ENCODE data around the gene SLC25A19. TPM values are rescaled to one million over a fixed set of nuclear protein-coding genes. Genes with fewer than 3 reads are reported as not detected.

SLC25A19 gene
- total and polyA plus RNA-seq, 2 donors (not counting 1 experiment from before 2014, with no cell fraction given) = 5.1 to 9.7 TPM

GRCh38 chr17:75321506-75321905, 32.3 kb upstream of the SLC25A19 start:
- Histone ChIP-seq H3K79me2 (ENCODE audit: control insufficient read depth, insufficient read depth, low read length) (no peaks in the 10 kb centered on the region), H4K20me1 (ENCODE audit: control insufficient read depth, extremely low read depth, insufficient read depth, low read length) (no peaks in the 10 kb centered on the region), H3K27me3 (ENCODE audit: control insufficient read depth, insufficient read depth, low read length) (no peaks in the 10 kb centered on the region), H3K36me3 (ENCODE audit: control insufficient read depth, insufficient read depth, low read length) (peaks cover 12% of the 10 kb centered on the region), H3K4me2 (ENCODE audit: extremely low read depth, insufficient read depth, low read length) (no peak overlapping the region), H2AFZ (ENCODE audit: low read length) (no peak overlapping the region), H3K9ac (ENCODE audit: insufficient read depth, low read length) (no peak overlapping the region), H3K9me3 (ENCODE audit: control insufficient read depth, insufficient read depth, low read depth, low read length) (no peaks in the 10 kb centered on the region), H3K27ac (ENCODE audit: insufficient read depth, low read length) (no peak overlapping the region), H3K4me1 (ENCODE audit: control insufficient read depth, extremely low read depth, insufficient read depth, low read length) (no peaks in the 10 kb centered on the region), H3K4me3 (replicated peaks in 1 of 4; ENCODE audit: control extremely low read depth in 1 of 4, insufficient read depth in 1 of 4, low read depth in 3 of 4, low read length in 4 of 4) (no peak overlapping the region)
- TF ChIP-seq EZH2 (IDR thresholded peaks at IDR 0.05; ENCODE audit: low read length, missing control alignments) (no peak), CTCF (conservative IDR thresholded peaks at IDR 0.05 in 1 of 2, IDR thresholded peaks at IDR 0.05 in 1 of 2; ENCODE audit: low read depth in 1 of 2, low read length in 2 of 2) (no peak)
- no peak for DNase-seq (ENCODE audit: low read depth in 2 of 2)

GRCh38 chr17:75319904-75320691, 30.9 kb upstream of the SLC25A19 start:
- Histone ChIP-seq H3K27me3 (ENCODE audit: control insufficient read depth, insufficient read depth, low read length) (no peaks in the 10 kb centered on the region), H3K9ac (ENCODE audit: insufficient read depth, low read length) (no peak overlapping the region), H3K79me2 (ENCODE audit: control insufficient read depth, insufficient read depth, low read length) (no peaks in the 10 kb centered on the region), H3K4me1 (ENCODE audit: control insufficient read depth, extremely low read depth, insufficient read depth, low read length) (peaks cover 8% of the 10 kb centered on the region), H4K20me1 (ENCODE audit: control insufficient read depth, extremely low read depth, insufficient read depth, low read length) (no peaks in the 10 kb centered on the region), H3K4me2 (ENCODE audit: extremely low read depth, insufficient read depth, low read length) (no peak overlapping the region), H2AFZ (ENCODE audit: low read length) (no peak overlapping the region), H3K4me3 (replicated peaks in 1 of 4; ENCODE audit: control extremely low read depth in 1 of 4, insufficient read depth in 1 of 4, low read depth in 3 of 4, low read length in 4 of 4) (no peak overlapping the region), H3K27ac (ENCODE audit: insufficient read depth, low read length) (no peak overlapping the region), H3K9me3 (ENCODE audit: control insufficient read depth, insufficient read depth, low read depth, low read length) (no peaks in the 10 kb centered on the region), H3K36me3 (ENCODE audit: control insufficient read depth, insufficient read depth, low read length) (peaks cover 12% of the 10 kb centered on the region)
- TF ChIP-seq CTCF (conservative IDR thresholded peaks at IDR 0.05 in 1 of 2, IDR thresholded peaks at IDR 0.05 in 1 of 2; ENCODE audit: low read depth in 1 of 2, low read length in 2 of 2) (no peak), EZH2 (IDR thresholded peaks at IDR 0.05; ENCODE audit: low read length, missing control alignments) (no peak)
- peak; percentile 15 to 97 for DNase-seq (ENCODE audit: low read depth in 2 of 2)

- Histone ChIP-seq H3K27ac (ENCODE audit: insufficient read depth, low read length) (no peak overlapping the region), H3K4me1 (ENCODE audit: control insufficient read depth, extremely low read depth, insufficient read depth, low read length) (peaks cover 8% of the 10 kb centered on the region), H3K27me3 (ENCODE audit: control insufficient read depth, insufficient read depth, low read length) (no peaks in the 10 kb centered on the region), H2AFZ (ENCODE audit: low read length) (no peak overlapping the region), H4K20me1 (ENCODE audit: control insufficient read depth, extremely low read depth, insufficient read depth, low read length) (no peaks in the 10 kb centered on the region), H3K36me3 (ENCODE audit: control insufficient read depth, insufficient read depth, low read length) (peaks cover 12% of the 10 kb centered on the region), H3K4me2 (ENCODE audit: extremely low read depth, insufficient read depth, low read length) (no peak overlapping the region), H3K9me3 (ENCODE audit: control insufficient read depth, insufficient read depth, low read depth, low read length) (no peaks in the 10 kb centered on the region), H3K9ac (ENCODE audit: insufficient read depth, low read length) (no peak overlapping the region), H3K79me2 (ENCODE audit: control insufficient read depth, insufficient read depth, low read length) (no peaks in the 10 kb centered on the region), H3K4me3 (replicated peaks in 1 of 4; ENCODE audit: control extremely low read depth in 1 of 4, insufficient read depth in 1 of 4, low read depth in 3 of 4, low read length in 4 of 4) (no peak overlapping the region)
- DNase-seq (ENCODE audit: low read depth in 2 of 2) = no peak
- no peak for TF ChIP-seq CTCF (conservative IDR thresholded peaks at IDR 0.05 in 1 of 2, IDR thresholded peaks at IDR 0.05 in 1 of 2; ENCODE audit: low read depth in 1 of 2, low read length in 2 of 2)
- no peak for TF ChIP-seq EZH2 (IDR thresholded peaks at IDR 0.05; ENCODE audit: low read length, missing control alignments)
Observed at GRCh38 chr17:75318615-75319222, 29.5 kb upstream of the SLC25A19 start.

Data from fibroblast of lung (primary cell).